HL-60 (cell line): ENCODE results near the gene SPDEF.

ENCODE experiments used
- DNase-seq, 2 experiments: peaks; one replicate each; pipeline ENCODE4 v3.0.0-alpha.2; 2010 to 2020; ENCODE audit warnings: low read depth in 1 of 2, low spot score in 1 of 2
- H3K27ac ChIP-seq: fragments of 250-450 bp; sonication (Bioruptor Pico); replicated peaks from 2 replicates; pipeline ENCODE4 v1.5.1; 2020; ENCODE audit warnings: mild to moderate bottlenecking, moderate library complexity
- H3K27me3 ChIP-seq: fragments of 250-450 bp; sonication (Bioruptor Pico); 2 replicates; pipeline ENCODE4 v1.5.1; 2021; ENCODE audit warnings: mild to moderate bottlenecking, moderate library complexity; ENCODE audit not compliant: insufficient read depth, poor library complexity, severe bottlenecking
- H3K4me3 ChIP-seq: replicated peaks from 2 replicates; pipeline ENCODE4 v1.5.1; 2011; ENCODE audit warnings: mild to moderate bottlenecking, control low read depth, low read length; ENCODE audit not compliant: insufficient read depth
- GABPA ChIP-seq: IDR thresholded peaks from 2 replicates; pipeline ENCODE4 v1.6.1; 2012; ENCODE audit warnings: low read depth
- POLR2AphosphoS5 ChIP-seq: IDR thresholded peaks from 2 replicates; pipeline ENCODE4 v1.6.1; 2012; ENCODE audit warnings: low read depth
- SPI1 ChIP-seq: IDR thresholded peaks from 2 replicates; pipeline ENCODE4 v1.6.1; 2012; ENCODE audit warnings: low read depth, mild to moderate bottlenecking, borderline replicate concordance
- TF ChIP-seq, protein P1 (sequence below): IDR thresholded peaks from one replicate; pipeline ENCODE4 v1.5.1; 2011; ENCODE audit warnings: low read length, control low read depth, inconsistent platforms; ENCODE audit not compliant: insufficient read depth
- TF ChIP-seq, protein P2 (sequence below): IDR thresholded peaks from 2 replicates; pipeline ENCODE4 v1.6.1; 2012; ENCODE audit warnings: low read depth; ENCODE audit not compliant: insufficient replicate concordance

The SPDEF gene

DNA sequence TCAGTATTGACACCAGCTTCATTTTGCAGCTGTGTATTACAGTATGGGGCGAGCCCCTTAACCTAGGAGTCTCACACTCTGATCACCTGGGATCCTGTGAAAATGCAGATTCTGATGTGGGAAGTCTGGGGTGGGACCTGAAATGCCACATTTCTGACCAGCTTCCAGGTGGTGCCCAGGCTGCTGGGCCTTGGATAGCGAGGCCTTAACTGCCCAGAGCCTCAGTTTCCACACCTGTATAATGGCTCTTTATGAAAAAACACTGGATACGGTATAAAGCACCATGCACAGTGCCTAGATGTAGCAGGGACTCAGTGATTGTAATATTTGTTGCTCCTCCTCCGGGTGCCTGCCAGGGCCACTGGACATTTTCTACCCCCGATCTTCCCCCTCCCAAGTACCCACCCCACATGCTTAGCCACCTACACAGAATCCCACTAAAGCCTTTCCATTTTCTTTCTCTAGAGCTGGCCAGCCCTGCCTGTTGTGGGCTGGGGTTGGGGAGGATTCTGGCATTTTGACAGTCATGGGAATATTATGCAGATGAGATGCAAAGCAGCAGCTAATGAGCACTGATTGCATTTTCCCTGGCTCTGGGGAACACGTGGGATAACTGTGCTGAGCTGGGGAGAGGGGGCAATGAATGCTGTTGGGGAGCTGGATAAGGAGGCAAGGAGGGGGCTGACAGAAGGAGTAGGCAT, 44.8 kb downstream of the SPDEF start:
- TF ChIP-seq, protein P1, sequence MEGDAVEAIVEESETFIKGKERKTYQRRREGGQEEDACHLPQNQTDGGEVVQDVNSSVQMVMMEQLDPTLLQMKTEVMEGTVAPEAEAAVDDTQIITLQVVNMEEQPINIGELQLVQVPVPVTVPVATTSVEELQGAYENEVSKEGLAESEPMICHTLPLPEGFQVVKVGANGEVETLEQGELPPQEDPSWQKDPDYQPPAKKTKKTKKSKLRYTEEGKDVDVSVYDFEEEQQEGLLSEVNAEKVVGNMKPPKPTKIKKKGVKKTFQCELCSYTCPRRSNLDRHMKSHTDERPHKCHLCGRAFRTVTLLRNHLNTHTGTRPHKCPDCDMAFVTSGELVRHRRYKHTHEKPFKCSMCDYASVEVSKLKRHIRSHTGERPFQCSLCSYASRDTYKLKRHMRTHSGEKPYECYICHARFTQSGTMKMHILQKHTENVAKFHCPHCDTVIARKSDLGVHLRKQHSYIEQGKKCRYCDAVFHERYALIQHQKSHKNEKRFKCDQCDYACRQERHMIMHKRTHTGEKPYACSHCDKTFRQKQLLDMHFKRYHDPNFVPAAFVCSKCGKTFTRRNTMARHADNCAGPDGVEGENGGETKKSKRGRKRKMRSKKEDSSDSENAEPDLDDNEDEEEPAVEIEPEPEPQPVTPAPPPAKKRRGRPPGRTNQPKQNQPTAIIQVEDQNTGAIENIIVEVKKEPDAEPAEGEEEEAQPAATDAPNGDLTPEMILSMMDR: no peak
- no peak for TF ChIP-seq SPI1
- no peak for TF ChIP-seq POLR2AphosphoS5
- TF ChIP-seq, protein P2, sequence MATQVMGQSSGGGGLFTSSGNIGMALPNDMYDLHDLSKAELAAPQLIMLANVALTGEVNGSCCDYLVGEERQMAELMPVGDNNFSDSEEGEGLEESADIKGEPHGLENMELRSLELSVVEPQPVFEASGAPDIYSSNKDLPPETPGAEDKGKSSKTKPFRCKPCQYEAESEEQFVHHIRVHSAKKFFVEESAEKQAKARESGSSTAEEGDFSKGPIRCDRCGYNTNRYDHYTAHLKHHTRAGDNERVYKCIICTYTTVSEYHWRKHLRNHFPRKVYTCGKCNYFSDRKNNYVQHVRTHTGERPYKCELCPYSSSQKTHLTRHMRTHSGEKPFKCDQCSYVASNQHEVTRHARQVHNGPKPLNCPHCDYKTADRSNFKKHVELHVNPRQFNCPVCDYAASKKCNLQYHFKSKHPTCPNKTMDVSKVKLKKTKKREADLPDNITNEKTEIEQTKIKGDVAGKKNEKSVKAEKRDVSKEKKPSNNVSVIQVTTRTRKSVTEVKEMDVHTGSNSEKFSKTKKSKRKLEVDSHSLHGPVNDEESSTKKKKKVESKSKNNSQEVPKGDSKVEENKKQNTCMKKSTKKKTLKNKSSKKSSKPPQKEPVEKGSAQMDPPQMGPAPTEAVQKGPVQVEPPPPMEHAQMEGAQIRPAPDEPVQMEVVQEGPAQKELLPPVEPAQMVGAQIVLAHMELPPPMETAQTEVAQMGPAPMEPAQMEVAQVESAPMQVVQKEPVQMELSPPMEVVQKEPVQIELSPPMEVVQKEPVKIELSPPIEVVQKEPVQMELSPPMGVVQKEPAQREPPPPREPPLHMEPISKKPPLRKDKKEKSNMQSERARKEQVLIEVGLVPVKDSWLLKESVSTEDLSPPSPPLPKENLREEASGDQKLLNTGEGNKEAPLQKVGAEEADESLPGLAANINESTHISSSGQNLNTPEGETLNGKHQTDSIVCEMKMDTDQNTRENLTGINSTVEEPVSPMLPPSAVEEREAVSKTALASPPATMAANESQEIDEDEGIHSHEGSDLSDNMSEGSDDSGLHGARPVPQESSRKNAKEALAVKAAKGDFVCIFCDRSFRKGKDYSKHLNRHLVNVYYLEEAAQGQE: no peak
- TF ChIP-seq GABPA: no peak
- DNase-seq: no peak
- Histone ChIP-seq H3K4me3 (no peak overlapping the region), H3K27ac (no peak overlapping the region), H3K27me3 (peaks cover 5% of the 10 kb centered on the region)

DNA sequence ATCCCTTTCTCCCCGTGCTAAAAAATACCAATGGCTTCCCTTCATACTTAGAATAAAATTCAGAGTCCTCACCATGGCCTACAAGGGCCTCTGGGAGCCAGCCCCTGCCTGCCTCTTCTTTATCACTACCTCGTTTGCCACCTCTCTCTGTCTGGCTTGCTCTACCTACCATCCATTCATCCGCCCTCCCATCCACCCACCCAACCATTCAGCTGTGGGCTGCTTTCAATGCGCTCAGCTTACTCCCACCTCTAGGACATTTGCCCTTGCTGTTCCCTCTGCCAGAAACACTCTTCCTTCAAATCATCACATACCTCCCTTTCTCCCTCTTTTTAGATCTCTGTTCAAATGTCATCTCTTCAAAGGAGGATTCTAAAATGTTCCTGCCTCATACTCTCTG, 45.8 kb downstream of the SPDEF start:
- Histone ChIP-seq H3K27me3 (peaks cover 3% of the 10 kb centered on the region), H3K4me3 (no peak overlapping the region), H3K27ac (no peak overlapping the region)
- TF ChIP-seq, protein P2: no peak
- TF ChIP-seq POLR2AphosphoS5 (no peak), GABPA (no peak), SPI1 (no peak)
- TF ChIP-seq, protein P1: no peak
- DNase-seq: no peak

DNA sequence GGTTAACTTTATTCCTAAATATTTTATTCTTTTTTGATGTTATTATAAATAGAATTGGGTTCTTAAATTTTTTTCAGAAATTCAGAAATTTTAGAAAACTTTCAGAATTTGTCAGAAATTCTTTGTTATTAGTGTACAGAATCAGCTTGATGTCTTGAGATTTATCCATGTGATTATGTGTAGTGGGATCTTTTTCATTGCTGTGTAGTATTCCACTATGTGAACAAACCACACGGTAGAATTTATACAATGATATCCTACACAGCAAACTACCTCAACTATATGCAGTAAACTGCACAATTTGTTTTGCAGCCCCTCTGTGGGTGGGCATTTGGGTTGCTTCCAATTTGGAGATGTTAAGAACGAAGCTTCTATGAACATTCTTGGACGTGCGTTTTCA, 46.3 kb downstream of the SPDEF start:
- Histone ChIP-seq H3K27me3 (no peaks in the 10 kb centered on the region), H3K27ac (no peak overlapping the region), H3K4me3 (no peak overlapping the region)
- DNase-seq: no peak
- TF ChIP-seq POLR2AphosphoS5: no peak
- no peak for TF ChIP-seq GABPA
- no peak for TF ChIP-seq SPI1
- TF ChIP-seq, protein P1: no peak
- TF ChIP-seq, protein P2: no peak
